K562 (cell line): ENCODE measurements around the gene CEP192.

Experiments
- ATF1 ChIP-seq, 2 experiments: fragments of 450-650 bp in 1 of 2; IDR thresholded peaks; 2 replicates each; pipeline ENCODE4 v1.6.1; 2016; ENCODE audit warnings: missing compliant biosample characterization in 1 of 2, missing genetic modification characterization in 1 of 2
- ETV6 ChIP-seq, 3 experiments: fragments of 150-350 bp in 1 of 3; sonication (generic) in 1 of 3; formaldehyde crosslinking in 1 of 3; IDR thresholded peaks; 2 replicates each; pipeline versions ENCODE4 v1.6.1 to v1.8.0; 2014 to 2022; ENCODE audit warnings: borderline replicate concordance in 2 of 3, low read depth in 2 of 3, antibody characterized with exemption in 1 of 3, low read length in 1 of 3, mild to moderate bottlenecking in 1 of 3, missing genetic modification reagents in 1 of 3
- MAX ChIP-seq: sonication (generic); formaldehyde crosslinking; IDR thresholded peaks from 2 replicates; pipeline ENCODE4 v1.9.0; 2022; ENCODE audit warnings: mild to moderate bottlenecking, missing genetic modification reagents
- MNT ChIP-seq, 2 experiments: fragments of 450-650 bp; conservative IDR thresholded peaks; 2 replicates each; pipeline ENCODE4 v1.6.1; 2017; ENCODE audit warnings: mild to moderate bottlenecking in 2 of 2, moderate library complexity in 2 of 2
- POLR2AphosphoS5 ChIP-seq: IDR thresholded peaks from 2 replicates; pipeline ENCODE4 v1.6.1; 2011; ENCODE audit warnings: mild to moderate bottlenecking, low read depth, low read length, moderate library complexity; ENCODE audit not compliant: control insufficient read depth, insufficient read depth
- SMARCE1 ChIP-seq: fragments of 450-650 bp; IDR thresholded peaks from 2 replicates; pipeline ENCODE4 v1.7.1; 2016; ENCODE audit warnings: mild to moderate bottlenecking
- TEAD4 ChIP-seq, 2 experiments: sonication (generic) in 1 of 2; formaldehyde crosslinking in 1 of 2; IDR thresholded peaks; 2 replicates each; pipeline versions ENCODE4 v1.6.1 to v1.8.0; 2012 to 2022; ENCODE audit warnings: borderline replicate concordance in 1 of 2, inconsistent platforms in 1 of 2, low read length in 1 of 2, mild to moderate bottlenecking in 1 of 2, missing genetic modification reagents in 1 of 2
- TF ChIP-seq, protein P1 (sequence below): fragments of 450-650 bp; conservative IDR thresholded peaks from 2 replicates; pipeline ENCODE4 v1.6.1; 2016; ENCODE audit warnings: missing genetic modification characterization, low read depth, mild to moderate bottlenecking, control low read depth, missing compliant biosample characterization
- TF ChIP-seq, protein P2 (sequence below): sonication (generic); formaldehyde crosslinking; IDR thresholded peaks from 2 replicates; pipeline ENCODE4 v1.8.0; 2022; ENCODE audit warnings: mild to moderate bottlenecking, missing genetic modification reagents, borderline replicate concordance

GRCh38 chr18:13007248-13007560, 16.0 kb downstream of the CEP192 start:
- TF ChIP-seq SMARCE1 (no peak), POLR2AphosphoS5 (no peak), MNT (conservative IDR thresholded peaks at IDR 0.05) (no peak), MAX (CRISPR knock-in tag) (no peak), ETV6 (IDR thresholded peaks at IDR 0.05; ENCODE audit: borderline replicate concordance in 1 of 2, low read depth in 2 of 2, low read length in 1 of 2) (no peak), ETV6 (CRISPR knock-in tag; IDR thresholded peaks at IDR 0.05; ENCODE audit: borderline replicate concordance) (no peak), ATF1 (CRISPR knock-in tag; IDR thresholded peaks at IDR 0.05) (no peak), ATF1 (tag; IDR thresholded peaks at IDR 0.05) (no peak), TEAD4 (IDR thresholded peaks at IDR 0.05; ENCODE audit: low read length) (no peak), TEAD4 (CRISPR knock-in tag; IDR thresholded peaks at IDR 0.05; ENCODE audit: borderline replicate concordance) (no peak)
- TF ChIP-seq, protein P1, sequence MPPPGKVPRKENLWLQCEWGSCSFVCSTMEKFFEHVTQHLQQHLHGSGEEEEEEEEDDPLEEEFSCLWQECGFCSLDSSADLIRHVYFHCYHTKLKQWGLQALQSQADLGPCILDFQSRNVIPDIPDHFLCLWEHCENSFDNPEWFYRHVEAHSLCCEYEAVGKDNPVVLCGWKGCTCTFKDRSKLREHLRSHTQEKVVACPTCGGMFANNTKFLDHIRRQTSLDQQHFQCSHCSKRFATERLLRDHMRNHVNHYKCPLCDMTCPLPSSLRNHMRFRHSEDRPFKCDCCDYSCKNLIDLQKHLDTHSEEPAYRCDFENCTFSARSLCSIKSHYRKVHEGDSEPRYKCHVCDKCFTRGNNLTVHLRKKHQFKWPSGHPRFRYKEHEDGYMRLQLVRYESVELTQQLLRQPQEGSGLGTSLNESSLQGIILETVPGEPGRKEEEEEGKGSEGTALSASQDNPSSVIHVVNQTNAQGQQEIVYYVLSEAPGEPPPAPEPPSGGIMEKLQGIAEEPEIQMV (tag): no peak
- TF ChIP-seq, protein P2, sequence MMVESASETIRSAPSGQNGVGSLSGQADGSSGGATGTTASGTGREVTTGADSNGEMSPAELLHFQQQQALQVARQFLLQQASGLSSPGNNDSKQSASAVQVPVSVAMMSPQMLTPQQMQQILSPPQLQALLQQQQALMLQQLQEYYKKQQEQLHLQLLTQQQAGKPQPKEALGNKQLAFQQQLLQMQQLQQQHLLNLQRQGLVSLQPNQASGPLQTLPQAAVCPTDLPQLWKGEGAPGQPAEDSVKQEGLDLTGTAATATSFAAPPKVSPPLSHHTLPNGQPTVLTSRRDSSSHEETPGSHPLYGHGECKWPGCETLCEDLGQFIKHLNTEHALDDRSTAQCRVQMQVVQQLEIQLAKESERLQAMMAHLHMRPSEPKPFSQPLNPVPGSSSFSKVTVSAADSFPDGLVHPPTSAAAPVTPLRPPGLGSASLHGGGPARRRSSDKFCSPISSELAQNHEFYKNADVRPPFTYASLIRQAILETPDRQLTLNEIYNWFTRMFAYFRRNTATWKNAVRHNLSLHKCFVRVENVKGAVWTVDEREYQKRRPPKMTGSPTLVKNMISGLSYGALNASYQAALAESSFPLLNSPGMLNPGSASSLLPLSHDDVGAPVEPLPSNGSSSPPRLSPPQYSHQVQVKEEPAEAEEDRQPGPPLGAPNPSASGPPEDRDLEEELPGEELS: no peak
